IMR-90 (cell line): ENCODE results near the gene WWP2.
"Not testable (repeated sequence)": the region's sequence is repeated elsewhere in the genome, so short reads cannot be mapped to it uniquely, and the experiment has no call there.

Experiments
- CTCF ChIP-seq: conservative IDR thresholded peaks from 2 replicates; pipeline ENCODE4 v1.5.1; 2012; ENCODE audit warnings: mild to moderate bottlenecking, low read depth, low read length, improper control_type of control experiment
- FOS ChIP-seq: fragments of 150-350 bp; IDR thresholded peaks from 2 replicates; pipeline ENCODE4 v1.6.1; 2016; ENCODE audit warnings: low read depth, low read length
- POLR2A ChIP-seq: IDR thresholded peaks from 2 replicates; pipeline ENCODE4 v1.6.1; 2012; ENCODE audit warnings: mild to moderate bottlenecking, low read depth, low read length
- RFX5 ChIP-seq: IDR thresholded peaks from 2 replicates; pipeline ENCODE4 v1.8.0; 2012; ENCODE audit warnings: low read depth, mild to moderate bottlenecking, low read length, moderate library complexity

GRCh38 chr16:69954241-69954640 lies 192.1 kb downstream of the WWP2 start:
- TF ChIP-seq CTCF, FOS, RFX5, POLR2A: not testable (repeated sequence)
